ENCODE data around the gene RSRC1.

DNA sequence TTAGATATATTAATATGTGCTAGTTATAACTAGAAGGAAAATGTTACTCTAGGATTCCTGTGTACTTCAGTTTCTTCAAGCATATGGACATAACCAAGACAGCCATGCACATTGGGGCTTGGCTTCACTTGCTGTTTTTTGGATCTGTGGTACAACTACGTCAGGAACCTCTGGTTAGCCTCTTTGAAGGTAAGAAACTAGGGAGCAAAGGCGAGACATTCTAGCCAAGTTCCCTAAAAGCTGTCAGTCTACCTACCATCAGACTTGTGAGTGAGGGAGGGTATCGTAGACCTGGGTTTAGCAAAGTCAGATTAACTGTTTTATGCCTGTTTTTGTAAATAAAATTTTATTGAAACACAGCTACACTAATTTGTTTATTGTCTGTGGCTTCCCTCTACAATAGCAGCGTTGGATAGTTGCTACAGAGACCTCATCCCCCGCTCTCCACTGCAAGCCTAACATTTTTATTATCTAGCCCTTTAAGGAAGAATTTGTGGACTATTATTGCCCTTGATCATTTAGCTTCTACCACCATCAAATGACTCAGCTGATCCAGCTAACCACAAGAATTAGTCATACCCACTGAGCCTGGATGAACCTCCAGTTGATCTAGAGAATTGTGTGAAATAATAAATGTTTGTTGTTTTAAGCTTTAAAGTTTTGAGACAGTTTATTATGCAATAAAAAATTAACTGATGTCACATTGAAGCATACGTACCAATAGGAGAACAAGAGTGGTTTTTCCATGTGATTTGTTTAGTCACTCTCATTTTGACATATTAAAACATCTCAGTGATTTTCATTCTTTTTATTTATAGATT, 58.1 kb downstream of the RSRC1 start:
- TF ChIP-seq, protein P1, sequence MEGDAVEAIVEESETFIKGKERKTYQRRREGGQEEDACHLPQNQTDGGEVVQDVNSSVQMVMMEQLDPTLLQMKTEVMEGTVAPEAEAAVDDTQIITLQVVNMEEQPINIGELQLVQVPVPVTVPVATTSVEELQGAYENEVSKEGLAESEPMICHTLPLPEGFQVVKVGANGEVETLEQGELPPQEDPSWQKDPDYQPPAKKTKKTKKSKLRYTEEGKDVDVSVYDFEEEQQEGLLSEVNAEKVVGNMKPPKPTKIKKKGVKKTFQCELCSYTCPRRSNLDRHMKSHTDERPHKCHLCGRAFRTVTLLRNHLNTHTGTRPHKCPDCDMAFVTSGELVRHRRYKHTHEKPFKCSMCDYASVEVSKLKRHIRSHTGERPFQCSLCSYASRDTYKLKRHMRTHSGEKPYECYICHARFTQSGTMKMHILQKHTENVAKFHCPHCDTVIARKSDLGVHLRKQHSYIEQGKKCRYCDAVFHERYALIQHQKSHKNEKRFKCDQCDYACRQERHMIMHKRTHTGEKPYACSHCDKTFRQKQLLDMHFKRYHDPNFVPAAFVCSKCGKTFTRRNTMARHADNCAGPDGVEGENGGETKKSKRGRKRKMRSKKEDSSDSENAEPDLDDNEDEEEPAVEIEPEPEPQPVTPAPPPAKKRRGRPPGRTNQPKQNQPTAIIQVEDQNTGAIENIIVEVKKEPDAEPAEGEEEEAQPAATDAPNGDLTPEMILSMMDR (IDR thresholded peaks at IDR 0.05; ENCODE audit: low read length) = no peak
- TF ChIP-seq EZH2 (IDR thresholded peaks at IDR 0.05; ENCODE audit: borderline replicate concordance, low read length) = no peak
